ENCODE results near the gene NDRG2. TPM values are rescaled to one million over a fixed set of nuclear protein-coding genes. Genes with fewer than 3 reads are reported as not detected.

NDRG2 gene
- polyA plus RNA-seq, 1 experiment: 1.0 TPM

DNA sequence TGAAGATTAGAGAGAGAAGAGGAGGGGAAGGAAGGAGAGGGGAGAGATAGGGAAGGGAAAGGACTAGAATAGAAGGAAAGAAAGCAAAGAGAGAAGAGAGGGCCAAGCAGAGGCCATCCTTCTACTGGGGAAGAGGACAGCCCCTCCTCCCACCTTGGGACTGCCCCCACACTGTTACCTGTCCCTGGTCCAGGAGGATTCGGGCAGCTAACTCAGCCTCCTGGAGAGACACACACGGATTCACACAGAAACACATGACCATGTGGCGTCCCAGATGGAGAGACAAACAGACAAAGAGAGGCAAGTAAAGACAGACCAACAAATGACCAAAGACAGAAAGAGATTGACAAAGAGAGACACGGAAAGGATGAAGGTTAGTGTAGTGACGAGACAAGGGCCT lies 2.2 kb downstream of the NDRG2 start:
- POLR2A ChIA-PET: no interaction called here
- DNase-seq (ENCODE audit: low read depth, low spot score): no peak
- Histone ChIP-seq H3K27me3 (ENCODE audit: control insufficient read depth, insufficient read depth, low read length) (peaks cover 73% of the 10 kb centered on the region), H3K9me3 (ENCODE audit: control insufficient read depth, insufficient read depth, low read length) (no peaks in the 10 kb centered on the region; the same call in 1 of the 2 replicates), H3K4me3 (ENCODE audit: low read depth, low read length) (no peak overlapping the region), H3K27ac (ENCODE audit: low read depth, low read length) (no peak overlapping the region)
- TF ChIP-seq, protein P1, sequence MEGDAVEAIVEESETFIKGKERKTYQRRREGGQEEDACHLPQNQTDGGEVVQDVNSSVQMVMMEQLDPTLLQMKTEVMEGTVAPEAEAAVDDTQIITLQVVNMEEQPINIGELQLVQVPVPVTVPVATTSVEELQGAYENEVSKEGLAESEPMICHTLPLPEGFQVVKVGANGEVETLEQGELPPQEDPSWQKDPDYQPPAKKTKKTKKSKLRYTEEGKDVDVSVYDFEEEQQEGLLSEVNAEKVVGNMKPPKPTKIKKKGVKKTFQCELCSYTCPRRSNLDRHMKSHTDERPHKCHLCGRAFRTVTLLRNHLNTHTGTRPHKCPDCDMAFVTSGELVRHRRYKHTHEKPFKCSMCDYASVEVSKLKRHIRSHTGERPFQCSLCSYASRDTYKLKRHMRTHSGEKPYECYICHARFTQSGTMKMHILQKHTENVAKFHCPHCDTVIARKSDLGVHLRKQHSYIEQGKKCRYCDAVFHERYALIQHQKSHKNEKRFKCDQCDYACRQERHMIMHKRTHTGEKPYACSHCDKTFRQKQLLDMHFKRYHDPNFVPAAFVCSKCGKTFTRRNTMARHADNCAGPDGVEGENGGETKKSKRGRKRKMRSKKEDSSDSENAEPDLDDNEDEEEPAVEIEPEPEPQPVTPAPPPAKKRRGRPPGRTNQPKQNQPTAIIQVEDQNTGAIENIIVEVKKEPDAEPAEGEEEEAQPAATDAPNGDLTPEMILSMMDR (IDR thresholded peaks at IDR 0.05; ENCODE audit: low read depth, low read length): no peak
- CTCF ChIA-PET: interaction anchor here (1.3 to 13.3 kb wide), 3 partner anchors 8 to 84 kb away, joined by 3 to 310 read pairs (median 11); no protein-coding TSS in a partner anchor

DNA sequence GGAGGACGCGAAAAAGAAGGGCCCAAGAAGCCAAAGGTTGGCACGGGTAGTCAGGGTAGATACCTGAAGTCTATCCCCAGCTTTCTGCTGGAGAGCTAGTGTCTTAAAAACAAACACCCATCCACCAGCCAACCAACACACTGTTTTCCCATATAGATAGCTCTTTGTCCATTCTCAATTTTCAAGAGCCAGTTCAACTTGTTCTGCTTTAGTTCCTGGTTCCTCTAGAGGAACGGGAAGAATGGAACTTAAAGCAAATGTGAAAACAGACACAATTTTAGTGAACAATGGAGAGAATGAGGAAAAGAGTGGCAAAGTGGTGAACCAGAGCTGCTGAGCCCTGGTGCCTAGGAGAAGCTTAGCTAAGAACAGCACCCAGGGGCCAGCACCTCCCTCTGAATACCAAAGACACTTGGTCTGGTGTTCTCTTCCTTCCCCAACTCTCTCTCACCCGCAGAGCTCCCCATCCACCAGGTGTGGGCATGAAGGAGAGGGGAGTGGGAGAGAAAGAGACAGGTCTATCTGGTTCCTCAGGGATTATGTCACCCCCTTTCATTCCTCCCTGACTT lies 3.8 kb downstream of the NDRG2 start:
- H3K9me3 ChIP-seq (ENCODE audit: control insufficient read depth, insufficient read depth, low read length): no peaks in the 10 kb centered on the region; the same call in 1 of the 2 replicates
- H3K27ac ChIP-seq (ENCODE audit: low read depth, low read length): no peak overlapping the region
- no peak for DNase-seq (ENCODE audit: low read depth, low spot score)
- ChIA-PET POLR2A (no interaction called here), CTCF (interaction anchor here (0.7 to 13.3 kb wide), 3 partner anchors 9 to 86 kb away, joined by 4 to 310 read pairs (median 9); no protein-coding TSS in a partner anchor)
- TF ChIP-seq, protein P1 (IDR thresholded peaks at IDR 0.05; ENCODE audit: low read depth, low read length): no peak
- H3K27me3 ChIP-seq (ENCODE audit: control insufficient read depth, insufficient read depth, low read length): peaks cover 60% of the 10 kb centered on the region
- no peak overlapping the region for H3K4me3 ChIP-seq (ENCODE audit: low read depth, low read length)

DNA sequence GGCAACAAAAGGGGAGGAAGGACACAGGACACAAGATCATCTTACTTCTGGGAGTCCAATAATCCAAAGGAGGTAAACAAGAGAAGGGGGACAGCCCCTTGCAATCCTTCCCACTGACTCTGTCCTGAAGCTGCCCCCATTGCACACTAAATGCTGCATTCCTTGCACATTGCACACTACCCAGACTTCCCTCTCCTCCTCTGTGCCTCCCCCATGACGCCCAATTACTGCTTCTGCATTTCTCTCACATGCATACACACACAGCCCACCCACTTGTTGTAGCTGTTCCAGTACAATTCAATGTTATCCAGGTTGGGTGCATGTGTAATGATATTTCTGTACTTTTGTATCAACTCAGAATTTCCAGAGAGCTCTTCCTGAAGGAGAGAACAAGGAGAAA lies 5.5 kb downstream of the NDRG2 start:
- no peak overlapping the region for H3K27ac ChIP-seq (ENCODE audit: low read depth, low read length)
- peaks cover 47% of the 10 kb centered on the region for H3K27me3 ChIP-seq (ENCODE audit: control insufficient read depth, insufficient read depth, low read length)
- ChIA-PET CTCF (interaction anchor here (0.9 to 13.3 kb wide), 7 partner anchors 14 to 117 kb away, joined by 3 to 310 read pairs (median 11); partner anchors contain the start of gene RNASE7), POLR2A (no interaction called here)
- no peaks in the 10 kb centered on the region for H3K9me3 ChIP-seq (ENCODE audit: control insufficient read depth, insufficient read depth, low read length)
- TF ChIP-seq, protein P1 (IDR thresholded peaks at IDR 0.05; ENCODE audit: low read depth, low read length): no peak
- no peak overlapping the region for H3K4me3 ChIP-seq (ENCODE audit: low read depth, low read length)
- DNase-seq (ENCODE audit: low read depth, low spot score): no peak

DNA sequence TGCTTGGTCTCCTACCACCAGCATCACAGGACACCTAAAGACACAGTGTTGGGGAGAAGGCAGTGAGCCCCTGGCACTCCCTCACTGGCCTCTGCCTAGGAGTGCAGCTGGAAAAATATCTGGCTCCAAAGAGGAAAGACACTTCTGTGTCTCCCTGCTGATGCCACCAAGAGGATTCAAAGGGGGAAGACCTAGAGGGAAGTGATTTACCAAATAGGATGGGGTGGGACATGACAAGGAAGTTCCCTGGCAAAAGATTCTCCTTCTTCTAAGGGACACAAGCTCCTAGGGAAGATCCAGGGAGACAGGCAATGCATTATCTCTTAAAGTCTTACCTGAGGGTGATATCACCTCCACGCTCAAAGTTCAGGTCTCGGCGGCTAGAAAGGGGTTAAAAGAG lies 6.1 kb downstream of the NDRG2 start:
- DNase-seq (ENCODE audit: low read depth, low spot score): no peak
- no peak overlapping the region for H3K27ac ChIP-seq (ENCODE audit: low read depth, low read length)
- H3K9me3 ChIP-seq (ENCODE audit: control insufficient read depth, insufficient read depth, low read length): no peaks in the 10 kb centered on the region
- no peak overlapping the region for H3K4me3 ChIP-seq (ENCODE audit: low read depth, low read length)
- TF ChIP-seq, protein P1 (IDR thresholded peaks at IDR 0.05; ENCODE audit: low read depth, low read length): no peak
- H3K27me3 ChIP-seq (ENCODE audit: control insufficient read depth, insufficient read depth, low read length): peaks cover 41% of the 10 kb centered on the region
- ChIA-PET CTCF (interaction anchor here (1.3 to 13.3 kb wide), 6 partner anchors 14 to 149 kb away, joined by 3 to 310 read pairs (median 90); partner anchors contain the start of gene RNASE7), POLR2A (interaction anchor here (0.9 kb wide), 1 partner anchor 85 kb away, joined by 4 read pairs; no protein-coding TSS in a partner anchor)

DNA sequence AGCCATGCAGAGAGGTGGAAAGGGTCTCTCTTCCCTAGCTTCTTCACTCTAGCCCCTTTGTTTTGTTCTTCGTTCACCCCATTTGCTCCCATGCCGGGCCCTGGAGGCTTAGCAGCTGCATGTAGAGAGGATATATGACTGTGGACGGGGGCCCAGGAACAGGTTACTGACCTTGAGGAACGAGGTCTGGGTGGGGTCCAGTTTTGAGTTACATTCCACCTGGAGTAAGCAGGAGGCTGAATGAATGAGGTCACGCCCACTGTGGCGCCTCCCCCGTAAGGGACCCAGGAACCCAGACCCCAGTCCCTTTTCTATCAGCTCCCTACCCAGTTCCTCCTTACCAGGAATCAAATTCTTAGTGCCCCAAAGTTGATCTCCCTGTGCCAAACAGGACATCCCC lies 6.6 kb downstream of the NDRG2 start:
- TF ChIP-seq, protein P1 (IDR thresholded peaks at IDR 0.05; ENCODE audit: low read depth, low read length): no peak
- no peak overlapping the region for H3K27ac ChIP-seq (ENCODE audit: low read depth, low read length)
- ChIA-PET POLR2A (interaction anchor here (0.9 kb wide), 1 partner anchor 85 kb away, joined by 4 read pairs; no protein-coding TSS in a partner anchor), CTCF (interaction anchor here (1.3 to 13.3 kb wide), 7 partner anchors 13 to 150 kb away, joined by 3 to 310 read pairs (median 6); partner anchors contain the start of gene RNASE7)
- peaks cover 36% of the 10 kb centered on the region for H3K27me3 ChIP-seq (ENCODE audit: control insufficient read depth, insufficient read depth, low read length)
- H3K4me3 ChIP-seq (ENCODE audit: low read depth, low read length): no peak overlapping the region
- H3K9me3 ChIP-seq (ENCODE audit: control insufficient read depth, insufficient read depth, low read length): no peaks in the 10 kb centered on the region
- no peak for DNase-seq (ENCODE audit: low read depth, low spot score)
